SKM-1 (cell line): ENCODE measurements around the gene OR8B12.

Experiments
- DNase-seq: peaks from one replicate; lab custom pipeline; 2025; ENCODE audit not compliant: unreplicated experiment; lab: John Stamatoyannopoulos, UW

Gene OR8B12

GRCh38 chr11:124543554-124543953 is at the start of gene OR8B12:
Gene OR8B12, minus strand, starts transcription at chr11:124543654. Its CDS starts 0 bp downstream, at chr11:124543654.
- no peak for DNase-seq

- no peak for DNase-seq
Observed at GRCh38 chr11:124592627-124593026, 49.2 kb upstream of the OR8B12 start.

- no peak for DNase-seq
Observed at GRCh38 chr11:124591430-124591829, 48.0 kb upstream of the OR8B12 start.

GRCh38 chr11:124586238-124586860 is 42.9 kb upstream of the OR8B12 start:
- DNase-seq = peak; percentile 54

GRCh38 chr11:124584681-124585372 is 41.4 kb upstream of the OR8B12 start:
- DNase-seq = no peak

GRCh38 chr11:124583781-124584180 is 40.3 kb upstream of the OR8B12 start:
- no peak for DNase-seq

GRCh38 chr11:124582565-124582964 is 39.1 kb upstream of the OR8B12 start:
- DNase-seq = no peak

- DNase-seq = no peak
Observed at GRCh38 chr11:124581817-124582216, 38.4 kb upstream of the OR8B12 start.

GRCh38 chr11:124578761-124579160 is 35.3 kb upstream of the OR8B12 start:
- no peak for DNase-seq

GRCh38 chr11:124577716-124578427 is 34.4 kb upstream of the OR8B12 start:
- no peak for DNase-seq

- DNase-seq = no peak
Observed at GRCh38 chr11:124570160-124570559, 26.7 kb upstream of the OR8B12 start.

- DNase-seq = no peak
Observed at GRCh38 chr11:124569697-124570096, 26.2 kb upstream of the OR8B12 start, which contains the start of gene OR8A1. Gene OR8A1, plus strand, starts transcription at chr11:124569997. Its CDS starts 123 bp downstream, at chr11:124570120.

GRCh38 chr11:124556828-124557227 is 13.4 kb upstream of the OR8B12 start:
- no peak for DNase-seq

- DNase-seq = no peak
Observed at GRCh38 chr11:124551987-124552386, 8.5 kb upstream of the OR8B12 start.

- no peak for DNase-seq
Observed at GRCh38 chr11:124551189-124551588, 7.7 kb upstream of the OR8B12 start.

GRCh38 chr11:124543145-124543544 is 309 bp downstream of the OR8B12 start:
- no peak for DNase-seq

GRCh38 chr11:124541204-124541603 is 2.2 kb downstream of the OR8B12 start:
- DNase-seq = no peak

GRCh38 chr11:124538019-124538418 is 5.4 kb downstream of the OR8B12 start:
- no peak for DNase-seq

GRCh38 chr11:124536520-124536919 is 6.9 kb downstream of the OR8B12 start:
- DNase-seq = peak; percentile 81

- DNase-seq = no peak
Observed at GRCh38 chr11:124535552-124536232, 7.8 kb downstream of the OR8B12 start.

- DNase-seq = no peak
Observed at GRCh38 chr11:124534051-124534450, 9.4 kb downstream of the OR8B12 start.
